Sigmoid colon (tissue), 7 donors: ENCODE data around the gene PPP2R2C. TPM values are rescaled to one million over a fixed set of nuclear protein-coding genes. Genes with fewer than 3 reads are reported as not detected.

Experiments used
- DNase-seq: peaks from one replicate; pipeline ENCODE4 v3.0.0-alpha.2; 2019
- H3K27ac ChIP-seq, 4 donors: fragments of 200-600 bp; sonication (generic); one replicate each; pipeline ENCODE4 v1.5.1; 2016 to 2019; ENCODE audit warnings: mild to moderate bottlenecking in 1 of 4
- H3K27me3 ChIP-seq, 3 donors: fragments of 200-600 bp; sonication (generic); one replicate each; pipeline ENCODE4 v1.5.1; 2019; ENCODE audit warnings: mild to moderate bottlenecking in 1 of 3
- H3K36me3 ChIP-seq, 4 donors: fragments of 200-600 bp; sonication (generic); one replicate each; pipeline ENCODE4 v1.5.1; 2016 to 2019
- H3K4me1 ChIP-seq, 4 donors: fragments of 200-600 bp; sonication (generic); one replicate each; pipeline ENCODE4 v1.5.1; 2017 to 2019
- H3K4me3 ChIP-seq, 4 donors: fragments of 200-600 bp; sonication (generic); one replicate each; pipeline ENCODE4 v1.5.1; 2017 to 2019; ENCODE audit warnings: mild to moderate bottlenecking in 2 of 4, moderate library complexity in 1 of 4
- H3K9me3 ChIP-seq, 4 donors: fragments of 200-600 bp in 3 of 4; sonication (generic) in 3 of 4; one replicate each; pipeline versions ENCODE4 v1.5.1 to v1.6.1; 2013 to 2019
- CTCF ChIP-seq, 4 experiments: fragments of 450-650 bp in 3 of 4; fragments of 200-600 bp in 1 of 4; IDR thresholded peaks; one replicate each; pipeline ENCODE4 v1.5.1; 2016 to 2019; ENCODE audit warnings: antibody characterized with exemption in 4 of 4, mild to moderate bottlenecking in 3 of 4, moderate library complexity in 2 of 4
- EP300 ChIP-seq, 4 donors: sonication (generic); formaldehyde crosslinking; IDR thresholded peaks; one replicate each; pipeline ENCODE4 v1.6.1; 2017; ENCODE audit warnings: antibody characterized with exemption in 4 of 4
- POLR2A ChIP-seq, 2 donors: fragments of 450-650 bp; IDR thresholded peaks; one replicate each; pipeline ENCODE4 v1.6.1; 2016; ENCODE audit warnings: antibody characterized with exemption in 2 of 2, mild to moderate bottlenecking in 2 of 2, moderate library complexity in 2 of 2
- POLR2AphosphoS5 ChIP-seq, 4 donors: sonication (generic); formaldehyde crosslinking; IDR thresholded peaks; one replicate each; pipeline ENCODE4 v1.6.1; 2017; ENCODE audit warnings: antibody characterized with exemption in 4 of 4
- WGBS, 2 donors: extraction: QIAGEN DNeasy Blood & Tissue Kit; methylation state at CpG; one replicate each; pipeline ENCODE4 v1.1.7; 2013; 5-methylcytosine and 5-hydroxymethylcytosine counted together
- intact Hi-C: fragments of 100-400 bp; cut with DNase I; formaldehyde crosslinking; loops from one replicate; pipeline ENCODE4 v1.15.1; 2023
- polyA plus RNA-seq, 3 donors: library from polyadenylated mRNA; stranded (reverse); fragments of 200-250 nt; gene quantifications; one replicate each; pipeline ENCODE4 v1.2.3, GENCODE V29; 2013
- total RNA-seq, 4 donors: library from RNA; depleted of rRNA; stranded (reverse); fragments of >200 nt; gene quantifications; one replicate each; pipeline ENCODE4 v1.1.0, GENCODE V29; 2016
- donor health status: healthy with polysubstance abuse.
- donor health status: Bipolar disorder and iron deficiency.
- donor health status: healthy.

The PPP2R2C gene
- total and polyA plus RNA-seq, 7 donors = 0.49 to 2.8 (median 1.1) TPM; not detected in 2

DNA sequence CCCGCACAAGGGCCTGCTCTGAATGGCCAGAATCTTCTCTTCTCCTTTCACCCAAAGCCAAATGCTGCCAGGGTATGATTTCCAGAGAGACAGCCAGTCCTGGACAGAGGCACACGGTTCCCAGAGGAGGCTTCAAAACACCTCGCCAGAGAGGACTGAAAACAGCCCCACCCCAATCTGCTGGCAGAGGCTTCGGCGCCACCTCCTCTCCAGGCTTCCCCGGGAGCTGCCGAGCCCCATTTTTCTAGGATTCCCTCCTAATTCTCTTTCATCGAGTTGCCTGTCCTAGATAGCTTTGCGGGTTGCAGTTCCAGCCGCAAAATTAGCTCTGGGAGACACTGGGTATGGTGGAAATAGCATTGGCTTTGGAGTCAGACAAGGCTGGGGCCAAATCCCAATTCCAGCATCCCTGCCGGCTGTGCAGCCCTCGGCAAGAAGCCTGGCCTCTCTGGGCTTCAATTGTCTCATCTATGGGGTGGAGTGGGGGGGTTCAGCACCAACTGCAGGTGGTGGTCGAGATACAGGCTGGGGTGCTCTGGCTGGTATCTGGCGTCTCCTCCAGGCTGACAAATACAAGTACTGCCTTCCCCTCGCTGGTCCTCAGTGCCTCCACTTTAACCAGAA is 22.6 kb downstream of the PPP2R2C start:
- DNase-seq = no peak
- H3K27ac ChIP-seq = no peak overlapping the region
- H3K4me3 ChIP-seq = no peak overlapping the region
- intact Hi-C loops = loop anchor here (10.0 kb wide), 1 partner anchor 65 kb away; no protein-coding TSS in a partner anchor
- H3K9me3 ChIP-seq = no peaks in the 10 kb centered on the region
- TF ChIP-seq POLR2A (IDR thresholded peaks at IDR 0.05) = no peak
- TF ChIP-seq POLR2AphosphoS5 (IDR thresholded peaks at IDR 0.05) = no peak
- no peak for TF ChIP-seq EP300 (IDR thresholded peaks at IDR 0.05)
- no peak for TF ChIP-seq CTCF (IDR thresholded peaks at IDR 0.05)
- H3K4me1 ChIP-seq = peaks cover 0 to 16% (median 14%) of the 10 kb centered on the region in 4 donors
- no peaks in the 10 kb centered on the region for H3K36me3 ChIP-seq
- H3K27me3 ChIP-seq = peaks cover 0 to 38% (median 0%) of the 10 kb centered on the region in 3 donors
- 66 to 75% methylated on average over 15 of the region's 15 CpGs for WGBS, 2 donors

DNA sequence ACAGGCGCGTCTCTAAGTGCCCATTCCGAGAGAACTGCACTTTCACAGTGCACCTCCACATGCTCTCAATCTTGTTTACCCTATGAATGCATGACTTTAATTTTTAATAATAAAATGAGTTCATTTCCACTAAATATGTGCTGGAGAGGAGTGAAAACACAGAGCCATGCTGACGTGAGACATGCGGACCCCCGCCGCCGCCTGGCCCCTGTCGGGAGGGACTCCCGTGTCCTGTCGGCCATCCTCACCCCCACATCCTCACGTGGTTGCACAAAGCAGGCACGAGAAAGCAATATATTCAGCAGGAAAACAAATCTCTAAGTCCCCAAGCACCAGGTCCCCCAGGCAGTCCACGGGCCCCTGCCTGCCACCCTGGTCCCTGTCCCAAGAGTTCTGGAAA is 23.1 kb downstream of the PPP2R2C start:
- Histone ChIP-seq H3K4me1 (peaks cover 0 to 16% (median 14%) of the 10 kb centered on the region in 4 donors), H3K27me3 (peaks cover 0 to 35% (median 0%) of the 10 kb centered on the region in 3 donors), H3K9me3 (no peaks in the 10 kb centered on the region), H3K4me3 (no peak overlapping the region), H3K36me3 (no peaks in the 10 kb centered on the region), H3K27ac (no peak overlapping the region)
- TF ChIP-seq CTCF (IDR thresholded peaks at IDR 0.05) = no peak
- no peak for TF ChIP-seq POLR2A (IDR thresholded peaks at IDR 0.05)
- no peak for TF ChIP-seq EP300 (IDR thresholded peaks at IDR 0.05)
- TF ChIP-seq POLR2AphosphoS5 (IDR thresholded peaks at IDR 0.05) = no peak
- no peak for DNase-seq
- WGBS, 2 donors = 78 to 81% methylated on average over 14 of the region's 14 CpGs
- intact Hi-C loops = loop anchor here (10.0 kb wide), 1 partner anchor 65 kb away; no protein-coding TSS in a partner anchor

- TF ChIP-seq EP300 (IDR thresholded peaks at IDR 0.05) (no peak), CTCF (IDR thresholded peaks at IDR 0.05) (no peak), POLR2A (IDR thresholded peaks at IDR 0.05) (no peak), POLR2AphosphoS5 (IDR thresholded peaks at IDR 0.05) (no peak)
- Histone ChIP-seq H3K36me3 (no peaks in the 10 kb centered on the region), H3K9me3 (no peaks in the 10 kb centered on the region), H3K4me3 (no peak overlapping the region), H3K27ac (no peak overlapping the region), H3K27me3 (peaks cover 0 to 33% (median 2%) of the 10 kb centered on the region in 3 donors), H3K4me1 (peaks cover 0 to 16% (median 14%) of the 10 kb centered on the region in 4 donors)
- WGBS, 2 donors = 71 to 77% methylated on average over 21 of the region's 21 CpGs
- no peak for DNase-seq
- intact Hi-C loops = loop anchor here (10.0 kb wide), 1 partner anchor 64 kb away; no protein-coding TSS in a partner anchor
Observed at GRCh38 chr4:6448476-6449170, 23.8 kb downstream of the PPP2R2C start.

- no peak for DNase-seq
- H3K27me3 ChIP-seq = peaks cover 0 to 35% (median 3%) of the 10 kb centered on the region in 3 donors
- no peak overlapping the region for H3K4me3 ChIP-seq
- no peak for TF ChIP-seq CTCF (IDR thresholded peaks at IDR 0.05)
- TF ChIP-seq EP300 (IDR thresholded peaks at IDR 0.05) = no peak
- no peak for TF ChIP-seq POLR2A (IDR thresholded peaks at IDR 0.05)
- no peak for TF ChIP-seq POLR2AphosphoS5 (IDR thresholded peaks at IDR 0.05)
- peaks cover 0 to 16% (median 14%) of the 10 kb centered on the region in 4 donors for H3K4me1 ChIP-seq
- no peaks in the 10 kb centered on the region for H3K36me3 ChIP-seq
- intact Hi-C loops = loop anchor here (10.0 kb wide), 1 partner anchor 63 kb away; no protein-coding TSS in a partner anchor
- H3K27ac ChIP-seq = no peak overlapping the region
- WGBS, 2 donors = 65 to 78% methylated on average over 22 of the region's 22 CpGs
- no peaks in the 10 kb centered on the region for H3K9me3 ChIP-seq
Observed at GRCh38 chr4:6447672-6448171, 24.7 kb downstream of the PPP2R2C start.
